Right renal pelvis (tissue), 4 donors: ENCODE results near the gene OST4. TPM values are rescaled to one million over a fixed set of nuclear protein-coding genes. Genes with fewer than 3 reads are reported as not detected.

Experiments
- DNase-seq, 4 donors: peaks; one replicate each; pipeline ENCODE4 v3.0.0-alpha.2; 2013; ENCODE audit warnings: low read depth in 4 of 4, low spot score in 3 of 4, missing footprints in 1 of 4
- polyA plus RNA-seq, 4 donors: library from polyadenylated mRNA; unstranded; fragments of 120-200 nt; gene quantifications; one replicate each; pipeline ENCODE4 v1.2.1, GENCODE V29; 2013; ENCODE audit not compliant: insufficient read length in 4 of 4

OST4 gene
- polyA plus RNA-seq, 4 donors: 242 to 277 (median 260) TPM

- peak; percentile 71 to 74 (median 72) for DNase-seq
These were observed 38.8 kb downstream of the OST4 start, which contains the start of gene TMEM214 for GRCh38 chr2:27032495-27033252. Gene TMEM214 (plus strand): TSS chr2:27032965. CDS start chr2:27033016, 51 bp downstream.

GRCh38 chr2:27029051-27029450 is 42.4 kb downstream of the OST4 start:
- DNase-seq: no peak

GRCh38 chr2:27027211-27027651 is 44.2 kb downstream of the OST4 start:
- no peak for DNase-seq

- no peak for DNase-seq
These were observed 45.3 kb downstream of the OST4 start for GRCh38 chr2:27025861-27026851.

GRCh38 chr2:27025281-27025800 is 46.1 kb downstream of the OST4 start:
- DNase-seq: no peak

GRCh38 chr2:27024812-27025211 is 46.6 kb downstream of the OST4 start:
- no peak for DNase-seq

- DNase-seq: no peak
These were observed 47.3 kb downstream of the OST4 start for GRCh38 chr2:27024188-27024587.

- DNase-seq: no peak
These were observed 47.7 kb downstream of the OST4 start for GRCh38 chr2:27023740-27024139.

- no peak for DNase-seq
These were observed 50.0 kb downstream of the OST4 start for GRCh38 chr2:27021253-27022049.

Other genes starting within 250 kb of the OST4 start
- gene DPYSL5, start 223.5 kb downstream of the OST4 start, polyA plus RNA-seq: 1 to 10 TPM; 5.7 to 8.5 (median 6.5) TPM
- 10 to 100 TPM; 13.8 to 16.8 (median 14.4) TPM for gene MAPRE3, start 101.0 kb downstream of the OST4 start, polyA plus RNA-seq
- 10 to 100 TPM; 56.9 to 71.4 (median 62.4) TPM for gene TMEM214, start 38.7 kb downstream of the OST4 start, polyA plus RNA-seq
- 10 to 100 TPM; 62.1 to 65.4 (median 63.9) TPM for gene AGBL5, start 20.0 kb downstream of the OST4 start, polyA plus RNA-seq
- 100 to 1,000 TPM in 1 of 4 donors, 10 to 100 TPM in 3; 61.5 to 121 (median 86.3) TPM for gene EMILIN1, start 7.0 kb upstream of the OST4 start, polyA plus RNA-seq
- 10 to 100 TPM; 43.9 to 59.9 (median 51.2) TPM for gene KHK, start 15.1 kb upstream of the OST4 start, polyA plus RNA-seq
- 1 to 10 TPM; 4.6 to 7.5 (median 6.1) TPM for gene CGREF1, start 47.5 kb upstream of the OST4 start, polyA plus RNA-seq
- gene ABHD1, start 52.2 kb upstream of the OST4 start, polyA plus RNA-seq: 1 to 10 TPM; 1.2 to 2.1 (median 1.3) TPM
- 10 to 100 TPM; 46.4 to 56.9 (median 51.4) TPM for gene PREB, start 63.0 kb upstream of the OST4 start, polyA plus RNA-seq
- gene PRR30, start 67.8 kb upstream of the OST4 start, polyA plus RNA-seq: under 1 TPM in 1 of 4 donors, not detected in 3; 0.04 TPM
- under 1 TPM; 0.46 to 0.79 (median 0.59) TPM for gene TCF23, start 77.3 kb upstream of the OST4 start, polyA plus RNA-seq
- gene ATRAID, start 140.4 kb upstream of the OST4 start, polyA plus RNA-seq: 100 to 1,000 TPM; 157 to 190 (median 171) TPM
- gene SLC5A6, start 140.6 kb upstream of the OST4 start, polyA plus RNA-seq: 10 to 100 TPM; 31.5 to 39.6 (median 37.7) TPM
- gene CAD, start 145.7 kb upstream of the OST4 start, polyA plus RNA-seq: 10 to 100 TPM; 36.0 to 47.7 (median 42.1) TPM
- gene SLC30A3, start 191.4 kb upstream of the OST4 start, polyA plus RNA-seq: 1 to 10 TPM; 5.1 to 7.8 (median 7.6) TPM
- gene DNAJC5G, start 203.8 kb upstream of the OST4 start, polyA plus RNA-seq: 1 to 10 TPM in 2 of 4 donors, under 1 TPM in 2; 0.55 to 1.1 (median 0.88) TPM
- gene TRIM54, start 210.8 kb upstream of the OST4 start, polyA plus RNA-seq: 1 to 10 TPM; 3.5 to 6.3 (median 4.6) TPM
- gene UCN, start 236.8 kb upstream of the OST4 start, polyA plus RNA-seq: 1 to 10 TPM in 2 of 4 donors, under 1 TPM in 2; 0.39 to 1.1 (median 0.80) TPM